H1 (cell line): Measurements from ENCODE around the gene TRDN. TPM values are rescaled to one million over a fixed set of nuclear protein-coding genes. Genes with fewer than 3 reads are reported as not detected.

Source experiments
- BCL11A ChIP-seq, 2 experiments: IDR thresholded peaks; one replicate each; pipeline ENCODE4 v1.6.1; 2011; ENCODE audit warnings: low read depth in 2 of 2, low read length in 2 of 2, mild to moderate bottlenecking in 2 of 2
- GABPA ChIP-seq: IDR thresholded peaks from 2 replicates; pipeline ENCODE4 v1.6.1; 2011; ENCODE audit warnings: mild to moderate bottlenecking, low read length, moderate library complexity, borderline replicate concordance; ENCODE audit not compliant: insufficient read depth
- KDM4A ChIP-seq: IDR thresholded peaks from one replicate; pipeline ENCODE4 v1.7.1; 2012; ENCODE audit warnings: low read depth, mild to moderate bottlenecking, moderate library complexity, low read length, inconsistent platforms; ENCODE audit not compliant: severe bottlenecking
- RFX5 ChIP-seq: IDR thresholded peaks from 2 replicates; pipeline ENCODE4 v1.6.1; 2011; ENCODE audit warnings: low read depth, low read length, improper control_type of control experiment, borderline replicate concordance
- RNF2 ChIP-seq: fragments of 200-900, 300-1000 bp; sonication (generic); IDR thresholded peaks from 2 replicates; pipeline ENCODE4 v1.7.1; 2016; ENCODE audit warnings: borderline replicate concordance, low read depth, mild to moderate bottlenecking, antibody characterized with exemption, low read length; ENCODE audit not compliant: poor library complexity, severe bottlenecking; ENCODE audit errors: missing control alignments
- SIX5 ChIP-seq: IDR thresholded peaks from 2 replicates; pipeline ENCODE4 v1.6.1; 2011; ENCODE audit warnings: mild to moderate bottlenecking, low read depth, low read length
- SP1 ChIP-seq: IDR thresholded peaks from 2 replicates; pipeline ENCODE4 v1.6.1; 2011; ENCODE audit warnings: low read depth, low read length
- polyA plus RNA-seq, 7 experiments: library from polyadenylated mRNA; depleted of rRNA in 3 of 7; stranded (reverse) in 5 of 7; unstranded in 2 of 7; fragments of >200 nt in 5 of 7; fragments of 200-250 nt in 2 of 7; gene quantifications; 1 replicate in 5 of 7; 2 replicates in 1 of 7; 4 replicates in 1 of 7; pipeline versions ENCODE4 v1.2.1 to v1.2.3, GENCODE V29; 2011 to 2013; ENCODE audit warnings: missing spikeins in 2 of 7, mixed read lengths in 2 of 7
- total RNA-seq: library from RNA; stranded (reverse); fragmentation: NEBNext Ultra II Directional; extraction: Animal tissue kit (Norgen Biotek cat#: 25700); gene quantifications from 2 replicates; pipeline ENCODE4 v1.2.1, GENCODE V29; 2021
- TF ChIP-seq, protein P1 (sequence below): IDR thresholded peaks from 2 replicates; pipeline ENCODE4 v1.6.1; 2011; ENCODE audit warnings: low read depth, mild to moderate bottlenecking, low read length; ENCODE audit not compliant: insufficient read depth

TRDN gene
- total and polyA plus RNA-seq, 2 of the 8 experiments (the other 6 are each of a cell fraction or from before 2014, with no cell fraction given), result 1.6 to 41.6 TPM

DNA sequence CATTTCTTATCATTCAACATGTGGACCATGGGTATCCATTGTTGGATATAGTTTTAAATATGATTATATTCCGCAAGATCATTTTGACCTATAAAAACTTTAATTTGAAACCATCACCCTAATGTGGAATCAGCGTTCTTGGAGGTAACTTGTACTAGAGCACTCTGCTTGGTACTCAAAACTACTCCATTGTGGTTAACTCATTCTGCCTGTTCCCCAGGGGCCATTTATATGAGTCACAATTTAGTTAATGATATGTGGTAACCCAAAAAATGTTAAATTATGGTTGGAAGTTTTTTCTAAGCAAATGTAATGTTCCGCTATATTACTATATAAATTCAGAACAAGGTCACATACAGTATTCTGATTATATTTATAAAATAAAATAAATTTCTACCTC is 109.3 kb downstream of the TRDN start (continued):
- no peak for TF ChIP-seq GABPA
- no peak for TF ChIP-seq KDM4A
- TF ChIP-seq, protein P1, sequence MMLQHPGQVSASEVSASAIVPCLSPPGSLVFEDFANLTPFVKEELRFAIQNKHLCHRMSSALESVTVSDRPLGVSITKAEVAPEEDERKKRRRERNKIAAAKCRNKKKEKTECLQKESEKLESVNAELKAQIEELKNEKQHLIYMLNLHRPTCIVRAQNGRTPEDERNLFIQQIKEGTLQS, result no peak
- no peak for TF ChIP-seq BCL11A (IDR thresholded peaks at IDR 0.05; ENCODE audit: low read depth in 2 of 2, low read length in 2 of 2)
- no peak for TF ChIP-seq RNF2
- TF ChIP-seq SIX5, result no peak
- no peak for TF ChIP-seq RFX5
- TF ChIP-seq SP1, result no peak
- TF ChIP-seq, all 59 proteins: peak for 0
